Fibroblast of lung (primary cell): ENCODE data around the gene FLT3. TPM values are rescaled to one million over a fixed set of nuclear protein-coding genes. Genes with fewer than 3 reads are reported as not detected.

ENCODE experiments used
- DNase-seq, 2 donors: peaks; one replicate each; pipeline versions ENCODE4 v3.0.0 to v3.0.0-alpha.2; 2010; ENCODE audit warnings: low read depth in 2 of 2
- H2AFZ ChIP-seq: 2 replicates; pipeline ENCODE4 v1.5.1; 2012; ENCODE audit warnings: low read length, control low read depth, inconsistent platforms
- H3K27ac ChIP-seq: 2 replicates; pipeline ENCODE4 v1.5.1; 2011; ENCODE audit warnings: low read length, control low read depth; ENCODE audit not compliant: insufficient read depth
- H3K27me3 ChIP-seq: 2 replicates; pipeline ENCODE4 v1.5.1; 2011; ENCODE audit warnings: mild to moderate bottlenecking, low read length; ENCODE audit not compliant: control insufficient read depth, insufficient read depth
- H3K36me3 ChIP-seq: 2 replicates; pipeline ENCODE4 v1.5.1; 2011; ENCODE audit warnings: low read length; ENCODE audit not compliant: control insufficient read depth, insufficient read depth
- H3K4me1 ChIP-seq: 2 replicates; pipeline ENCODE4 v1.5.1; 2011; ENCODE audit warnings: low read length; ENCODE audit not compliant: control insufficient read depth, insufficient read depth; ENCODE audit errors: extremely low read depth
- H3K4me2 ChIP-seq: 2 replicates; pipeline ENCODE4 v1.5.1; 2011; ENCODE audit warnings: low read length, control low read depth; ENCODE audit not compliant: insufficient read depth; ENCODE audit errors: extremely low read depth
- H3K4me3 ChIP-seq, 4 experiments: fragments of 200-600 bp in 1 of 4; sonication (generic) in 1 of 4; replicated peaks in 1 of 4; 2 replicates each; pipeline ENCODE4 v1.5.1; 2011 to 2016; ENCODE audit warnings: low read length in 4 of 4, low read depth in 3 of 4, mild to moderate bottlenecking in 3 of 4, control low read depth in 2 of 4, inconsistent platforms in 1 of 4, mixed read lengths in 1 of 4; ENCODE audit not compliant: insufficient read depth in 1 of 4; ENCODE audit errors: control extremely low read depth in 1 of 4
- H3K79me2 ChIP-seq: 2 replicates; pipeline ENCODE4 v1.5.1; 2012; ENCODE audit warnings: mild to moderate bottlenecking, low read length, inconsistent platforms; ENCODE audit not compliant: control insufficient read depth, insufficient read depth
- H3K9ac ChIP-seq: 2 replicates; pipeline ENCODE4 v1.5.1; 2011; ENCODE audit warnings: mild to moderate bottlenecking, low read length, control low read depth; ENCODE audit not compliant: insufficient read depth
- H3K9me3 ChIP-seq: 2 replicates; pipeline ENCODE4 v1.5.1; 2012; ENCODE audit warnings: low read depth, low read length; ENCODE audit not compliant: control insufficient read depth, insufficient read depth
- H4K20me1 ChIP-seq: 2 replicates; pipeline ENCODE4 v1.5.1; 2011; ENCODE audit warnings: low read length; ENCODE audit not compliant: control insufficient read depth, insufficient read depth; ENCODE audit errors: extremely low read depth
- CTCF ChIP-seq, 2 donors: IDR thresholded peaks in 1 of 2; conservative IDR thresholded peaks in 1 of 2; 1 replicate in 1 of 2; 2 replicates in 1 of 2; pipeline ENCODE4 v1.5.1; 2011 to 2012; ENCODE audit warnings: low read length in 2 of 2, control low read depth in 1 of 2, inconsistent platforms in 1 of 2, low read depth in 1 of 2, mild to moderate bottlenecking in 1 of 2
- EZH2 ChIP-seq: IDR thresholded peaks from 2 replicates; pipeline ENCODE4 v1.5.1; 2012; ENCODE audit warnings: low read length, control low read depth, mild to moderate bottlenecking; ENCODE audit errors: missing control alignments
- polyA plus RNA-seq, 2 donors: library from polyadenylated mRNA; depleted of rRNA in 1 of 2; stranded (reverse) in 1 of 2; unstranded in 1 of 2; fragments of >200 nt; gene quantifications; 2 replicates each; pipeline ENCODE4 v1.2.1, GENCODE V29; 2011 to 2012; ENCODE audit warnings: missing spikeins in 1 of 2
- total RNA-seq: library from RNA; depleted of rRNA; stranded (reverse); fragments of >200 nt; gene quantifications from 2 replicates; pipeline ENCODE4 v1.2.1, GENCODE V29; 2014

FLT3 gene
- total and polyA plus RNA-seq, 2 donors (not counting 1 experiment from before 2014, with no cell fraction given), result not detected

DNA sequence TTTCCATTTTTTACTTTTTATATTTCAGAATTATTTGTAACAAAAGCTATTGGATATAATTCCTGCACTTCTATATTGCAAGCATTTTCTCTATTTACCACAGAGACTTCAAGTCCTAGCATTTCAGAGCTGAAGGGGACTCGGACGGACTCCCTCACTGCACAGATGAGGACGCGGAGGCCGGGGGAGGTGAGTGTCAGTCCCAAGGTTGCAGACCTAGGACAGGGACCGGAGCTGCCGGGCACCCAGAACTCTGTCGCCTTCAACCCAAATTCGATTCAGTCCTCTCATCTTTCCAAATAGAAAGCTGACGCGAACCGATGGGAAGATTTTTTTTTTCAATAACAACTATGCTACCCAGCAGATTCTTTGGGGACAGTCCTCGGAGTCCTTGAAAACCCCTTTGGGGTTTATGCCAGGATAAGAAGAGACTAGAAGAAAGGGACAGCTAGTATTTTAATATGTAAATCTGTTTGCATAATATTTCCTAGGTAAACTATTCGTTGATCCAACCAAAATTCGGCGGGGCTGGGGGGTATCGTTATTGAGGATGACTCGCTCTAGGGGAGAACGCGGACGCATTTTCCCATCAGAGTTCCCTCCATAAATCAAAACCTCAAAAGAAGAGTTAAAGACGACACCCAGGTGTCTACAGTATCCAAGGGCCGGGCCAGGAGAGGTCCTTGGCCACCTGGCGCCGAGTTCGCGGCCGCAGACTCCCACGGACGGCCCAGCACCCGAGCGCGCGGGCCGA is 803 bp downstream of the FLT3 start:
- DNase-seq, result no peak
- H3K36me3 ChIP-seq, result no peaks in the 10 kb centered on the region
- H3K4me3 ChIP-seq, result peak overlapping the region in 1 of 4 experiments; percentile 36
- no peak overlapping the region for H2AFZ ChIP-seq
- no peaks in the 10 kb centered on the region for H3K4me1 ChIP-seq
- H3K27ac ChIP-seq, result no peak overlapping the region
- peak overlapping the region; percentile 35 for H3K4me2 ChIP-seq
- no peak overlapping the region for H3K9ac ChIP-seq
- H3K79me2 ChIP-seq, result no peaks in the 10 kb centered on the region
- TF ChIP-seq CTCF (conservative IDR thresholded peaks at IDR 0.05 in 1 of 2, IDR thresholded peaks at IDR 0.05 in 1 of 2; ENCODE audit: low read depth in 1 of 2, low read length in 2 of 2), result no peak
- no peak for TF ChIP-seq EZH2
- H3K9me3 ChIP-seq, result no peaks in the 10 kb centered on the region
- no peaks in the 10 kb centered on the region for H4K20me1 ChIP-seq
- peaks cover 30% of the 10 kb centered on the region for H3K27me3 ChIP-seq

DNA sequence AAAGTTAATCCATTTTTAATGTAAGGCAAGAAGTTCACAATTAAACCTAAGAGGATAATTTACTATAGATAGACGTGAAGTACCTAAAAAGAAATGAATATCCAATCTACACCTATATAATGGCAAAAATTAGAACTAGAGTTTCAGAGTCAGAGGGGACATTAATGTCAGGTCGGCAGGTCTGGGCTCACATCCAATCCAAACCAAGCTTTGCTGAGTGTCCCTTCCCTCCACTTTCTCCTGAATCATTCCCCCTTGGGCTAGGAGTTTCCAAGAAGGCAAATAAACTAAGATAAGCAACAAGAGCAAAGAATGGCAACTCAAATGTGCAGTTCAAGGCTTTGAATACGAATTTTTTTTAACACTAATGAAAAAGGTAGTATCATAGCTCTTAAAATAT is 2.9 kb downstream of the FLT3 start:
- H3K27ac ChIP-seq, result no peak overlapping the region
- no peaks in the 10 kb centered on the region for H4K20me1 ChIP-seq
- H3K27me3 ChIP-seq, result peaks cover 30% of the 10 kb centered on the region
- no peak overlapping the region for H2AFZ ChIP-seq
- H3K9me3 ChIP-seq, result no peaks in the 10 kb centered on the region
- no peaks in the 10 kb centered on the region for H3K36me3 ChIP-seq
- no peaks in the 10 kb centered on the region for H3K4me1 ChIP-seq
- DNase-seq, result no peak
- no peak overlapping the region for H3K9ac ChIP-seq
- H3K4me3 ChIP-seq, result no peak overlapping the region
- no peak overlapping the region for H3K4me2 ChIP-seq
- H3K79me2 ChIP-seq, result no peaks in the 10 kb centered on the region
- TF ChIP-seq CTCF (conservative IDR thresholded peaks at IDR 0.05 in 1 of 2, IDR thresholded peaks at IDR 0.05 in 1 of 2; ENCODE audit: low read depth in 1 of 2, low read length in 2 of 2) (no peak), EZH2 (no peak)

DNA sequence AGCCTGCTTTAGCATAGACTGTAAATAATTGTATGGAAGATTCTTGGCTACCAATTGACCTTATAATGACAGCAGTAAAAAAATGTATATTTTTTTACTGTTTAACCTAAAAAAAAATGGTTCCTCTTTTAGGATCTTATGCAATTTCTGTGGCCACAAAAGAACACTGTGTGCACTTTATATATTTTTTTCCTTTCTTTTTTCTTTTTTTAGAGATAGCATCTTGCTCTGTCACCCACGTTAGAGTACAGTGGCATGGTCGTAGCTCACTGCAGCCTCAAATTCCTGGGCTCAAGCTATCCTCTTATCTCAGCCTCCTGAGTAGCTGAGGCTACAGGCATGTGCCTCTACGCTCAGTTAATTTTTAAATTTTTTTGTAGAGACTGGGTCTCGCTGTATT is 6.1 kb downstream of the FLT3 start:
- H3K9me3 ChIP-seq, result no peaks in the 10 kb centered on the region
- H3K27me3 ChIP-seq, result peaks cover 4% of the 10 kb centered on the region
- no peak overlapping the region for H3K4me3 ChIP-seq
- no peaks in the 10 kb centered on the region for H3K4me1 ChIP-seq
- DNase-seq, result no peak
- no peak for TF ChIP-seq EZH2
- TF ChIP-seq CTCF (conservative IDR thresholded peaks at IDR 0.05 in 1 of 2, IDR thresholded peaks at IDR 0.05 in 1 of 2; ENCODE audit: low read depth in 1 of 2, low read length in 2 of 2), result no peak
- H2AFZ ChIP-seq, result no peak overlapping the region
- H3K79me2 ChIP-seq, result no peaks in the 10 kb centered on the region
- no peaks in the 10 kb centered on the region for H3K36me3 ChIP-seq
- no peak overlapping the region for H3K4me2 ChIP-seq
- H3K9ac ChIP-seq, result no peak overlapping the region
- no peak overlapping the region for H3K27ac ChIP-seq
- H4K20me1 ChIP-seq, result no peaks in the 10 kb centered on the region
